T-cell (primary cell): ENCODE results near the gene LRRFIP2. TPM values are rescaled to one million over a fixed set of nuclear protein-coding genes. Genes with fewer than 3 reads are reported as not detected.
"Not testable (repeated sequence)": the region's sequence is repeated elsewhere in the genome, so short reads cannot be mapped to it uniquely, and the experiment has no call there.

Experiments used
- ATAC-seq, 4 experiments: fragments of 200-7000 bp in 3 of 4; fragments of 150-1000 bp in 1 of 4; cut with Tn5 transposase; replicated peaks in 1 of 4; 1 replicate in 3 of 4; 2 replicates in 1 of 4; pipeline ENCODE4 v1.10.0; 2021; ENCODE audit warnings: moderate library complexity in 3 of 4, mild to moderate bottlenecking in 2 of 4, moderate number of reproducible peaks in 1 of 4
- CTCF ChIA-PET, 2 donors: fragments of 300-600 bp; sonication (Branson Sonifier 250); formaldehyde crosslinking; loops; one replicate each; lab custom pipeline; 2022; ENCODE audit warnings: antibody characterized with exemption in 2 of 2; lab: Charles Lee
- POLR2A ChIA-PET, 2 donors: fragments of 300-600 bp; sonication (Branson Sonifier 250); formaldehyde crosslinking; loops; one replicate each; lab custom pipeline; 2022; ENCODE audit warnings: antibody characterized with exemption in 2 of 2; lab: Charles Lee
- DNase-seq, 35 experiments: peaks; one replicate each; pipeline versions ENCODE4 v3.0.0 to v3.0.0-alpha.2; 2013 to 2023
- H3K27ac ChIP-seq: one replicate; pipeline ENCODE4 v1.5.1; 2013; ENCODE audit warnings: low read length
- H3K27me3 ChIP-seq, 2 experiments: replicated peaks in 1 of 2; 1 replicate in 1 of 2; 2 replicates in 1 of 2; pipeline versions ENCODE4 v1.6.1 to v1.7.0; 2013; ENCODE audit warnings: low read length in 1 of 2, mixed read lengths in 1 of 2; ENCODE audit not compliant: control insufficient read depth in 2 of 2, insufficient read depth in 2 of 2; ENCODE audit errors: extremely low read depth in 1 of 2
- H3K36me3 ChIP-seq, 2 donors: 1 replicate in 1 of 2; 2 replicates in 1 of 2; pipeline versions ENCODE4 v1.6.1 to v1.7.0; 2013; ENCODE audit warnings: low read length in 1 of 2; ENCODE audit not compliant: control insufficient read depth in 2 of 2, insufficient read depth in 1 of 2; ENCODE audit errors: extremely low read depth in 1 of 2
- H3K4me1 ChIP-seq, 2 experiments: 1 replicate in 1 of 2; 2 replicates in 1 of 2; pipeline versions ENCODE4 v1.6.1 to v1.7.0; 2013; ENCODE audit warnings: low read length in 2 of 2, mixed read lengths in 1 of 2; ENCODE audit not compliant: insufficient read depth in 2 of 2, control insufficient read depth in 1 of 2; ENCODE audit errors: extremely low read depth in 1 of 2
- H3K4me3 ChIP-seq, 2 donors: 1 replicate in 1 of 2; 2 replicates in 1 of 2; pipeline versions ENCODE4 v1.5.1 to v1.7.0; 2013; ENCODE audit warnings: mild to moderate bottlenecking in 2 of 2, low read length in 1 of 2, moderate library complexity in 1 of 2; ENCODE audit not compliant: control insufficient read depth in 1 of 2; ENCODE audit errors: extremely low read depth in 1 of 2
- H3K9me3 ChIP-seq: 2 replicates; pipeline ENCODE4 v1.7.0; 2013
- H3K27ac Mint-ChIP-seq, 2 donors: one replicate each; pipeline ENCODE4 v1.8.0; 2020 to 2021; ENCODE audit warnings: mild to moderate bottlenecking in 2 of 2, mixed read lengths in 2 of 2
- H3K27me3 Mint-ChIP-seq, 2 donors: one replicate each; pipeline ENCODE4 v1.8.0; 2021 to 2022; ENCODE audit warnings: mixed read lengths in 2 of 2
- H3K36me3 Mint-ChIP-seq: one replicate; pipeline ENCODE4 v1.8.0; 2021; ENCODE audit warnings: mixed read lengths
- H3K4me1 Mint-ChIP-seq, 3 donors: one replicate each; pipeline ENCODE4 v1.8.0; 2020 to 2022; ENCODE audit warnings: mixed read lengths in 3 of 3, mild to moderate bottlenecking in 1 of 3
- H3K4me3 Mint-ChIP-seq, 3 donors: one replicate each; pipeline ENCODE4 v1.8.0; 2020 to 2022; ENCODE audit warnings: mild to moderate bottlenecking in 3 of 3, mixed read lengths in 3 of 3, moderate library complexity in 3 of 3
- H3K9me3 Mint-ChIP-seq, 3 donors: one replicate each; pipeline ENCODE4 v1.8.0; 2020 to 2022; ENCODE audit warnings: mixed read lengths in 3 of 3
- WGBS: methylation state at CpG from one replicate; pipeline ENCODE4 v1.1.5; 2013; ENCODE audit warnings: missing lambda C conversion rate; ENCODE audit not compliant: insufficient coverage; 5-methylcytosine and 5-hydroxymethylcytosine counted together
- total RNA-seq, 35 experiments: library from RNA in 6 of 35; stranded (reverse) in 6 of 35; fragments of 120-200 nt in 1 of 35; gene quantifications; one replicate each; pipeline versions ENCODE4 v1.2.1 to v1.2.4 and lab custom pipeline; 2013 to 2026

Gene LRRFIP2
- total RNA-seq, 5 donors from 2014 or later (not counting 1 experiment from before 2014, with no cell fraction given): 26.0 to 39.3 (median 32.9) TPM

DNA sequence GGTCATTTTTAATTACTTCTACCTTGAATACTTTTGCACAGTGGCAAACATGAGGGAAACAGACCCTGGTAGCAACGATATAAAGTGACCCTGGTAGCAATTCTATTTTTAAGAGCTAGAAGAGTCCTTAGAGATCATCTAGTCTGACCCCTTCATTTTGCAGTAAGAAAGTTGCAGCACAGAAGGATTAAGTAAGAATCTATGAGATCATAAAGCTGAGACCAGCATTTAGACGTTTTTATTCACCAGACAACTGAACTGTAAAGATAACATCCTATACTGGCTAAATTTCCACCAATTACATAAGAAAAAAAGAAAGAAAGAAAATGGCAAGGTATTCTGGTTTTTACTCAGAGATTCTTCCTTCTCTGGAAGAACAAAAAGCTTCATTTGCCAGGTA, 49.9 kb downstream of the LRRFIP2 start:
- no peak overlapping the region for H3K27ac ChIP-seq
- H3K9me3 ChIP-seq: no peaks in the 10 kb centered on the region
- H3K27me3 ChIP-seq: no peaks in the 10 kb centered on the region
- peaks cover 29% of the 10 kb centered on the region for H3K36me3 Mint-ChIP-seq
- no peaks in the 10 kb centered on the region for H3K27me3 Mint-ChIP-seq
- H3K4me1 ChIP-seq: no peaks in the 10 kb centered on the region
- no peaks in the 10 kb centered on the region for H3K36me3 ChIP-seq
- DNase-seq (no peak), ATAC-seq (no peak)
- peaks cover 0 to 4% (median 0%) of the 10 kb centered on the region in 3 donors for H3K4me1 Mint-ChIP-seq
- ChIA-PET CTCF (no interaction called here), POLR2A (interaction anchor here in 1 of 2 donors (0.6 kb wide), 1 partner anchor 10 kb away, joined by 3 read pairs; no protein-coding TSS in a partner anchor)
- H3K27ac Mint-ChIP-seq: no peak overlapping the region
- H3K4me3 ChIP-seq: no peak overlapping the region
- no peak overlapping the region for H3K4me3 Mint-ChIP-seq
- WGBS: no CpG with 5 or more reads among the region's 2 CpGs
- H3K9me3 Mint-ChIP-seq: no peaks in the 10 kb centered on the region

DNA sequence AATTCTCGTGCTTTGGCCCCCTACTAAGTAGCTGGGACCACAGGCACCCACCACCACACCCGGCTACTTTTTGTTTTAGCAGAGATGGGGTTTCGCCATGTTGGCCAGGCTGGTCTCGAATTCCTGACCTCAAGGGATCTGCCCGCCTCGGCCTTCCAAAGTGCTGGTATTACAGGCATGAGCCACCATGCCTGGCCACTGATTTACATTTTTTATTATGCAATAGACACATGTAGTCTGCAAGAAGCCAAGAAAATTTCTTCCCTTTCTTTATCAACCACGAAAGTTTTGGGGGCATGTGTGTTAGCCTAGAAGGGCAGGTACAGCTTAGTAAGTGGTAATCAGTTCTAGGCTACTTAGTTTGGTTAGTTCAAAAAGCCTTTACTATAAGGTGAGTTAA, 51.1 kb downstream of the LRRFIP2 start:
- Histone ChIP-seq H3K27me3 (no peaks in the 10 kb centered on the region), H3K4me3 (no peak overlapping the region), H3K27ac (no peak overlapping the region), H3K4me1 (no peaks in the 10 kb centered on the region), H3K9me3 (no peaks in the 10 kb centered on the region), H3K36me3 (no peaks in the 10 kb centered on the region)
- Mint-ChIP-seq H3K27ac (no peak overlapping the region), H3K36me3 (peaks cover 22% of the 10 kb centered on the region), H3K4me1 (no peaks in the 10 kb centered on the region), H3K4me3 (no peak overlapping the region), H3K9me3 (no peaks in the 10 kb centered on the region), H3K27me3 (no peaks in the 10 kb centered on the region)
- ChIA-PET CTCF (no interaction called here), POLR2A (interaction anchor here in 1 of 2 donors (0.5 kb wide), 1 partner anchor 216 kb away, joined by 7 read pairs; no protein-coding TSS in a partner anchor)
- ATAC-seq (no peak), DNase-seq (no peak)
- 90% methylated on average over 2 of the region's 7 CpGs for WGBS

DNA sequence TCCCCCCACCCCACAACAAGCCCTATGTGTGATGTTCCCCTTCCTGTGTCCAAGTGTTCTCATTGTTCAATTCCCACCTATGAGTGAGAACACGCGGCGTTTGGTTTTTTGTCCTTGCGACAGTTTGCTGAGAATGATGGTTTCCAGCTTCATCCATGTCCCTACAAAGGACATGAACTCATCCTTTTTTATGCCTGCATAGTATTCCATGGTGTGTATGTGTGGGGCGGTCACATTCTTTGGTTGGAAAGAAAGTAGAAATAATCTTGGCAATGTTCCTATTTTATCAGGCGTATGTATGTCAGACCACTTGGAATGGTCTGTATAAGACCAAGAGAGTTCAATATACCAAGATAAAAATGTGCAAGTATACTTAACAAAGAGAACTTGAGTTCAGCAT, 52.3 kb downstream of the LRRFIP2 start:
- H3K4me1 ChIP-seq, CTCF ChIA-PET, H3K9me3 Mint-ChIP-seq, H3K27me3 ChIP-seq, H3K27ac ChIP-seq, H3K36me3 ChIP-seq, H3K27me3 Mint-ChIP-seq, DNase-seq, H3K4me3 Mint-ChIP-seq, H3K4me3 ChIP-seq, POLR2A ChIA-PET, H3K4me1 Mint-ChIP-seq, H3K27ac Mint-ChIP-seq, ATAC-seq, H3K9me3 ChIP-seq: not testable (repeated sequence)
- no CpG with 5 or more reads among the region's 6 CpGs for WGBS
- peaks cover 19% of the 10 kb centered on the region for H3K36me3 Mint-ChIP-seq

DNA sequence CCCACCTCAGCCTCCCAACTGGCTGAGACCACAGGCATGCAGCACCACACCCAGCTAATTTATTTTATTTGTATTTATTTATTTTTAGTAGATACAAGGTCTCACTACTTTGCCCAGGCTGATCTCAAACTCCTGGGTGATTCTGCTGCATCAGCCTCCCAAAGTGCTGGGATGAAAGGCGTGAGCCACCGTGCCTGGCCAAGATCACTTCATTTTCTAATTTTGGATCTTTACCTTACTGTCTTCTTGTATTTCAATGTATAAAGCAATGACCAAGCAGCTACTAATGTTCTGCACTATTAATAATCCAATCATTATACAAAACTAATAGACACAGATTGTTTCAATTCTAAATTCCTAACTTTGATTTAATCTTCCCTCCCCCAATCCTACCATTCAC, 56.2 kb downstream of the LRRFIP2 start:
- Histone ChIP-seq H3K9me3 (no peaks in the 10 kb centered on the region), H3K36me3 (no peaks in the 10 kb centered on the region), H3K27me3 (no peaks in the 10 kb centered on the region), H3K27ac (no peak overlapping the region), H3K4me1 (no peaks in the 10 kb centered on the region), H3K4me3 (no peak overlapping the region)
- ATAC-seq (no peak), DNase-seq (no peak)
- H3K36me3 Mint-ChIP-seq: peaks cover 28% of the 10 kb centered on the region
- 100% methylated on average over 2 of the region's 2 CpGs for WGBS
- no peak overlapping the region for H3K4me3 Mint-ChIP-seq
- H3K27ac Mint-ChIP-seq: no peak overlapping the region
- no peaks in the 10 kb centered on the region for H3K9me3 Mint-ChIP-seq
- POLR2A ChIA-PET: no interaction called here
- H3K4me1 Mint-ChIP-seq: peaks cover 0 to 3% (median 3%) of the 10 kb centered on the region in 3 donors
- CTCF ChIA-PET: no interaction called here
- H3K27me3 Mint-ChIP-seq: no peaks in the 10 kb centered on the region

DNA sequence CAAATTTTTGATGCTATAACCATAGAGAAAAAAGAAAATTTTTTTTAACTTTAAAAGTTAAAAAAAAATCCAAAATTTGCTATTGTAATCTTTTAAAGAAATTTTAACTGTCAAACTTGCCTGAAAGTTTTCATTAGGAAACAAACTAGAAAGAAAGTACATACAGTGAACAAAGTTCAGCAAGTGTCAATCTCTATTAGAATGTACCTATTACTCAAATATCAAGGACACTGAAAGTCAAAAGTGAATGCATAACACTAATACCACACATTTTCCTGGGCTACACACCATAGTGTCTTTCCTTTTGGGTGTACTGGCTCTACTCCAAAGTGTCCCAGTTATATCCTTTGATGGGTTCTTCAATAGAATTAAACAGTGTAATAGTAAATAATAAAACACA, 56.8 kb downstream of the LRRFIP2 start:
- DNase-seq: no peak
- ChIA-PET CTCF (no interaction called here), POLR2A (no interaction called here)
- Histone ChIP-seq H3K9me3 (no peaks in the 10 kb centered on the region), H3K4me3 (no peak overlapping the region), H3K4me1 (no peaks in the 10 kb centered on the region), H3K36me3 (no peaks in the 10 kb centered on the region), H3K27ac (no peak overlapping the region), H3K27me3 (no peaks in the 10 kb centered on the region)
- Mint-ChIP-seq H3K27me3 (no peaks in the 10 kb centered on the region), H3K36me3 (peaks cover 28% of the 10 kb centered on the region), H3K9me3 (no peaks in the 10 kb centered on the region), H3K4me3 (no peak overlapping the region), H3K4me1 (peaks cover 0 to 3% (median 3%) of the 10 kb centered on the region in 3 donors), H3K27ac (no peak overlapping the region)
- no peak for ATAC-seq

DNA sequence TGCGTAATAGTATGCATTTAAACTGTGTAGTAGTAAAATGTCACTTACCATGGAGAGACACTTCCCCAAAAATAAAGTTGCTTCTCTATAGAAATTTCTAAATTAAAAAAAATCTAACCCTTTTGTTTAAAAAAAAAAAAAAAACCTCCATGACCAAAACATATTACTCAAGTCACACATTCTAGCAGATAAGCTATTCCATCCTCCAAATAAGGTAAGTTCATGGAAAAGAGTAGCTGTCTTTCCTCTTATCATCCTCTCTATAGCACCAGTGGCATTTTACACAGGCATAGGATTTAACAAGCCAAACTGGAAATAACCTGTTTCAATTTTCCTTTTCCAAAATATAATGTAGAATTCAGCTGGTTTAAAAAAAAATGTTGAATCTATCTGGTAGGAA, 57.4 kb downstream of the LRRFIP2 start:
- Histone ChIP-seq H3K9me3 (no peaks in the 10 kb centered on the region), H3K27me3 (no peaks in the 10 kb centered on the region), H3K27ac (no peak overlapping the region), H3K4me3 (no peak overlapping the region), H3K4me1 (no peaks in the 10 kb centered on the region), H3K36me3 (no peaks in the 10 kb centered on the region)
- ATAC-seq: no peak
- DNase-seq: no peak
- no peaks in the 10 kb centered on the region for H3K27me3 Mint-ChIP-seq
- no peak overlapping the region for H3K4me3 Mint-ChIP-seq
- POLR2A ChIA-PET: no interaction called here
- CTCF ChIA-PET: interaction anchor here in 1 of 2 donors (1.0 kb wide), 1 partner anchor 96 kb away, joined by 4 read pairs; no protein-coding TSS in a partner anchor
- H3K27ac Mint-ChIP-seq: no peak overlapping the region
- WGBS: no CpG with 5 or more reads among the region's 1 CpG
- peaks cover 0 to 3% (median 3%) of the 10 kb centered on the region in 3 donors for H3K4me1 Mint-ChIP-seq
- H3K36me3 Mint-ChIP-seq: peaks cover 25% of the 10 kb centered on the region
- H3K9me3 Mint-ChIP-seq: no peaks in the 10 kb centered on the region

DNA sequence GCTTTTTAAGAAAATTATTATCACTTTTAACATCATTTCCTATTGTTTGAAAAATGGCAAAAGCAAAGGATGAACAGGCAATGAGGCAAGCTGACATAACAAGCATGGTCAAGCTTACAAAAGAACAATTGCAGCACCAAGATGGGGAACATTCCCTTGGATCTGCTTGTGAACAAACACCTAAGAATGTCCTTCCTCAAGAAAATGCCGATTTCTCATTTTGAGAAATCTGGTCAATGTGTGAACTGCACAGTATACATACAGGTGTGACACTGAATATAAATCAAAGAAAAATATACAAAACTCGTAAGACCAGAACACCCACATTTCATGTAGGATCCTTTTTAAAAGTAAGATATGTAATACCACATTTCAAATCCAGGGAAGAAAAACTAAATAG, 58.9 kb downstream of the LRRFIP2 start:
- Mint-ChIP-seq H3K4me1 (peaks cover 0 to 3% (median 3%) of the 10 kb centered on the region in 3 donors), H3K27ac (no peak overlapping the region), H3K9me3 (no peaks in the 10 kb centered on the region), H3K27me3 (no peaks in the 10 kb centered on the region), H3K36me3 (peaks cover 32% of the 10 kb centered on the region), H3K4me3 (no peak overlapping the region)
- DNase-seq: no peak
- ChIA-PET CTCF (no interaction called here), POLR2A (no interaction called here)
- ATAC-seq: no peak
- no peak overlapping the region for H3K4me3 ChIP-seq
- no peaks in the 10 kb centered on the region for H3K4me1 ChIP-seq
- H3K9me3 ChIP-seq: no peaks in the 10 kb centered on the region
- no peaks in the 10 kb centered on the region for H3K27me3 ChIP-seq
- no CpG with 5 or more reads among the region's 2 CpGs for WGBS
- H3K36me3 ChIP-seq: no peaks in the 10 kb centered on the region
- no peak overlapping the region for H3K27ac ChIP-seq
